Muscle layer of colon (tissue), 2 donors: ENCODE measurements around the gene PTPN21.

Experiments
- H3K27ac ChIP-seq: one replicate; pipeline ENCODE4 v1.7.0; 2013; ENCODE audit warnings: low read depth, mild to moderate bottlenecking, low read length, moderate library complexity
- H3K27me3 ChIP-seq, 2 donors: one replicate each; pipeline ENCODE4 v1.7.0; 2013; ENCODE audit warnings: low read length in 2 of 2, mild to moderate bottlenecking in 2 of 2; ENCODE audit not compliant: insufficient read depth in 2 of 2, control insufficient read depth in 1 of 2
- H3K36me3 ChIP-seq: one replicate; pipeline ENCODE4 v1.7.0; 2013; ENCODE audit warnings: mild to moderate bottlenecking, low read length; ENCODE audit not compliant: insufficient read depth
- H3K4me1 ChIP-seq: one replicate; pipeline ENCODE4 v1.7.0; 2013; ENCODE audit warnings: mild to moderate bottlenecking, low read length; ENCODE audit not compliant: insufficient read depth
- H3K4me3 ChIP-seq, 2 donors: one replicate each; pipeline ENCODE4 v1.7.0; 2013; ENCODE audit warnings: low read length in 2 of 2, low read depth in 1 of 2, mild to moderate bottlenecking in 1 of 2, moderate library complexity in 1 of 2
- H3K9ac ChIP-seq: one replicate; pipeline ENCODE4 v1.7.0; 2013; ENCODE audit warnings: low read length
- H3K9me3 ChIP-seq: one replicate; pipeline ENCODE4 v1.7.0; 2013; ENCODE audit warnings: mild to moderate bottlenecking, low read length
- donor health status: abdominal sarcoma.
- donor health status: Adenocarcinoma of cecum.

PTPN21 gene

DNA sequence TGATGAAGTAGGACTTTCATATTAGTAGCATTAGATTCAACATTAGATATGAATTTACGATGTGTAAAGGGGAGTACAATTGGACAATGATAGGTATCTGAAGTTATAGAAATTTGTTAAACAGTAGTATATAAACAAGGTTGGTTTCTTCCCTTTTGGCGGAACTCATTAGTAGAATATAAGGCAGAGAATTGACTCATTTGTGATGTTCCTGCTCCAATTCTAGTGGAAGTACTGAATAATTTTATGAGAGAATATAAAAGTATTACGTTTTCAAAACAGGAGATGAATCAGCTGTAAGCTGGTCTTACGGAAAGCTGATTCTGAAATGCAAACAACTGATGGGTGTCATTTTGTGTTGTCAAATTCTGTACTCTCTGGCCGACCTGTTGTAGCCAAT lies 21.4 kb upstream of the PTPN21 start:
- H3K4me3 ChIP-seq: no peak overlapping the region
- no peaks in the 10 kb centered on the region for H3K4me1 ChIP-seq
- H3K36me3 ChIP-seq: peaks cover 85% of the 10 kb centered on the region
- no peaks in the 10 kb centered on the region for H3K9me3 ChIP-seq
- H3K27ac ChIP-seq: no peak overlapping the region
- H3K9ac ChIP-seq: no peak overlapping the region
- H3K27me3 ChIP-seq: no peaks in the 10 kb centered on the region

DNA sequence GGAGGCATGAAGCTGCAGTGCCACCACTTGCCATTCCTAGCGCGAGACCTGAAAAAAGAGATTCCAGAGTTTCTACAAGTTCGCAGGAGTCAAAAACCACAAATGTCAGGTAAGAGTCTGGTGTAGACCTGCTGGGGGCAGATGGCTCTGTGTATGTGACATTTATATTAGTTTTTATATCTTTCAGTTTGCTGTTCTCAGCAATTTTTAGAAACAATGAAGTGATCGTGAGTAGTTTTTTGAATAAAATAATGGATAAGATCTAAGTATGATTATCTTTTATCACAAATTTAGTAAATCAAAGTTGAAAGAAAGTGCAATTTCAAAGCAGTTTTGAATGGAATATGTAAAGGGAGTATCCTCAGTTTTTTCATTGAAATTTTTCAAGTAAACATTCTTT lies 17.3 kb upstream of the PTPN21 start:
- H3K36me3 ChIP-seq: peaks cover 83% of the 10 kb centered on the region
- no peaks in the 10 kb centered on the region for H3K27me3 ChIP-seq
- no peak overlapping the region for H3K9ac ChIP-seq
- H3K27ac ChIP-seq: no peak overlapping the region
- H3K4me1 ChIP-seq: no peaks in the 10 kb centered on the region
- no peaks in the 10 kb centered on the region for H3K9me3 ChIP-seq
- H3K4me3 ChIP-seq: no peak overlapping the region

DNA sequence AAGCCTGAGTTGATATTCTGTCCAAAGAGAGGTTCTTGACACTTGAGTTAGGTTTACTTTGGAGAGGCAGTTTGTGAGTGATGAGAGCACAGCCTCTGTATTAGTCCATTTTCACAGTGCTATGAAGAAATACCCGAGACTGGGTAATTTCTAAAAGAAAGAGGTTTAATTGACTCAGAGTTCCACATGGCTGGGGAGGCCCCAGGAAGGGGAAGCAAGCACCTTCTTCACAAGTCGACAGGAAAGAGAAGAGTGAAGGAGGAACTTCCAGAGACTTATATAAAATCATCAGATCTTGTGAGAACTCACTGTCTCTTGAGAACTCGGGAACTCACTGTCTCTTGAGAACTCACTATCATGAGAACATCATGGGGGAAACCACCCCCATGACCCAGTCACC lies 13.4 kb upstream of the PTPN21 start:
- no peaks in the 10 kb centered on the region for H3K9me3 ChIP-seq
- peaks cover 48% of the 10 kb centered on the region for H3K36me3 ChIP-seq
- H3K9ac ChIP-seq: no peak overlapping the region
- no peak overlapping the region for H3K4me3 ChIP-seq
- H3K4me1 ChIP-seq: peaks cover 12% of the 10 kb centered on the region
- H3K27me3 ChIP-seq: no peaks in the 10 kb centered on the region
- no peak overlapping the region for H3K27ac ChIP-seq

- Histone ChIP-seq H3K4me1 (peaks cover 17% of the 10 kb centered on the region), H3K27ac (no peak overlapping the region), H3K9me3 (no peaks in the 10 kb centered on the region), H3K36me3 (peaks cover 30% of the 10 kb centered on the region), H3K4me3 (no peak overlapping the region), H3K9ac (no peak overlapping the region), H3K27me3 (no peaks in the 10 kb centered on the region)
Observed at GRCh38 chr14:88565427-88565826, 10.6 kb upstream of the PTPN21 start.

GRCh38 chr14:88563845-88564244 lies 9.0 kb upstream of the PTPN21 start:
- H3K4me3 ChIP-seq: peak overlapping the region; percentile 51 to 95
- H3K27me3 ChIP-seq: no peaks in the 10 kb centered on the region
- peaks cover 14% of the 10 kb centered on the region for H3K36me3 ChIP-seq
- H3K27ac ChIP-seq: peak overlapping the region; percentile 89
- H3K4me1 ChIP-seq: peaks cover 17% of the 10 kb centered on the region
- H3K9ac ChIP-seq: peak overlapping the region; percentile 20
- H3K9me3 ChIP-seq: no peaks in the 10 kb centered on the region

- peaks cover 17% of the 10 kb centered on the region for H3K4me1 ChIP-seq
- H3K36me3 ChIP-seq: peaks cover 6% of the 10 kb centered on the region
- no peaks in the 10 kb centered on the region for H3K27me3 ChIP-seq
- no peaks in the 10 kb centered on the region for H3K9me3 ChIP-seq
- peak within 1 kb of the TSS; percentile 89 for H3K27ac ChIP-seq
- H3K4me3 ChIP-seq: peak within 1 kb of the TSS; percentile 51 to 95
- H3K9ac ChIP-seq: peak within 1 kb of the TSS; percentile 20
Observed at GRCh38 chr14:88562831-88563686, 8.3 kb upstream of the PTPN21 start, which contains the start of gene ZC3H14. Gene ZC3H14, plus strand, starts transcription at chr14:88563037. Its CDS starts 97 bp downstream, at chr14:88563134.

- peak overlapping the region; percentile 89 for H3K27ac ChIP-seq
Observed at GRCh38 chr14:88562532-88562830, 7.7 kb upstream of the PTPN21 start.

DNA sequence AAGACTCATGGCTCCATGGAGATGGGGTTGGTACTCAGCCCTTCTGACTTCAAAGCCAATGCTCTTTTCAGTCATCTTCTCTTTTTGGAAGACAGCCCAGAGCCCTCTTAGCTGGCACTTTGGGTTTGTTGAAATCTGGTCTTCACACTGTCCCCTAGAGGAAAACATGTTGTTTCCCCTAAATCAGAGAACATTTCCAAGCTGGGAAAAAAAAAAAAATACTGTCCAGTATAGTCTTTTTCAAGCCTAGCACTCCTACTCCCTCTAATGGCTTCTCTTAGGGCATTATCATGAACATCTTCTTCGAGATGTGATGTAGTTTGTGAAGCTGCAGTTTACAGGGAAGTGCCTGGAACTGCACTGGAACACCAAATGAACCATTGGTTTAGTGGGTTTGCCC lies 5.0 kb upstream of the PTPN21 start:
- H3K27ac ChIP-seq: no peak overlapping the region
- no peak overlapping the region for H3K9ac ChIP-seq
- H3K9me3 ChIP-seq: no peaks in the 10 kb centered on the region
- H3K4me3 ChIP-seq: no peak overlapping the region
- H3K27me3 ChIP-seq: no peaks in the 10 kb centered on the region
- H3K4me1 ChIP-seq: peaks cover 20% of the 10 kb centered on the region
- H3K36me3 ChIP-seq: no peaks in the 10 kb centered on the region

More at GRCh38 chr14:88562532-88562830, 7.7 kb upstream of the PTPN21 start:
- Histone ChIP-seq H3K27me3 (no peaks in the 10 kb centered on the region), H3K4me3 (peak overlapping the region; percentile 51 to 95), H3K4me1 (peaks cover 17% of the 10 kb centered on the region), H3K9ac (no peak overlapping the region), H3K36me3 (peaks cover under 1% of the 10 kb centered on the region), H3K9me3 (no peaks in the 10 kb centered on the region)

GRCh38 chr14:88556581-88556980 lies 1.8 kb upstream of the PTPN21 start:
- Histone ChIP-seq H3K9me3 (no peaks in the 10 kb centered on the region), H3K27ac (no peak overlapping the region), H3K4me1 (peaks cover 15% of the 10 kb centered on the region), H3K27me3 (no peaks in the 10 kb centered on the region), H3K36me3 (no peaks in the 10 kb centered on the region), H3K4me3 (no peak overlapping the region), H3K9ac (no peak overlapping the region)

- H3K9me3 ChIP-seq: no peaks in the 10 kb centered on the region
- H3K9ac ChIP-seq: peak overlapping the region; percentile 92
- peaks cover 4% of the 10 kb centered on the region for H3K36me3 ChIP-seq
- peaks cover 24% of the 10 kb centered on the region for H3K4me1 ChIP-seq
- H3K4me3 ChIP-seq: peak overlapping the region; percentile 44 to 79
- H3K27me3 ChIP-seq: no peaks in the 10 kb centered on the region
- H3K27ac ChIP-seq: peak overlapping the region; percentile 79
Observed at GRCh38 chr14:88553886-88554456, 836 bp downstream of the PTPN21 start.

DNA sequence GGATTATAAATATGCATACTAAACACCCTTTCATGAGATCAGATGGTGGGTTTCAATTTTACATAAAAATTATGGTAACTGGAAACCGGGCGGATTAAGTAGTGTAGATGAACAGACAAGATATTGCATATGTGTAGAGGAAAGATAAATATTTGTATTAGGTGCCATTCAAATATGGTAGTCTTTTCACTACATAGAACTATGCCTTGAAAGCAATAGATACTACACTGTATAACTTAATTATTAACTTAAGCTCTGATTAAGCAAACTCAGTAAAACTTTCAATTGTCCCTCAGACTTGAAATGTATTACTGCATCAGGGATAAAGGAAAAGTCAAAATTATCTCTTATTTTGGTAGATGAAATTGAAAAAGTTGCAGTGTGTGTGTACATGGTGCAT lies 1.9 kb downstream of the PTPN21 start:
- Histone ChIP-seq H3K27me3 (no peaks in the 10 kb centered on the region), H3K36me3 (peaks cover 15% of the 10 kb centered on the region), H3K9me3 (no peaks in the 10 kb centered on the region), H3K4me3 (no peak overlapping the region), H3K27ac (peak overlapping the region; percentile 78), H3K4me1 (peaks cover 24% of the 10 kb centered on the region), H3K9ac (no peak overlapping the region)
